T-helper 2 cell treated with Interferon-gamma antibody and Interleukin-4, amounts not matched to agents 100 ng/mL and 5 ng/mL, for 36 hours (primary cell): ENCODE results near the gene TULP1. TPM values are rescaled to one million over a fixed set of nuclear protein-coding genes. Genes with fewer than 3 reads are reported as not detected.

Experiments
- intact Hi-C: fragments of 100-400 bp; cut with micrococcal nuclease; formaldehyde crosslinking; loops from one replicate; pipeline ENCODE4 v1.15.1; 2023
- total RNA-seq: library from RNA; stranded (reverse); gene quantifications from 2 replicates; pipeline ENCODE4 v1.2.3, GENCODE V29; 2022

TULP1 gene
- total RNA-seq, 1 donor from 2014 or later: not detected

GRCh38 chr6:35497571-35498421, 14.9 kb downstream of the TULP1 start:
- intact Hi-C loops: no loop called here

- intact Hi-C loops: no loop called here
These were observed 15.7 kb downstream of the TULP1 start, which contains the start of gene TEAD3 for GRCh38 chr6:35496841-35497570. Gene TEAD3 (minus strand): TSS chr6:35497079.

GRCh38 chr6:35496036-35496840, 16.5 kb downstream of the TULP1 start:
- intact Hi-C loops: no loop called here

- intact Hi-C loops: no loop called here
These were observed 17.2 kb downstream of the TULP1 start for GRCh38 chr6:35495258-35496035.

GRCh38 chr6:35494161-35494563, 18.5 kb downstream of the TULP1 start:
- intact Hi-C loops: no loop called here

- intact Hi-C loops: no loop called here
These were observed 19.3 kb downstream of the TULP1 start for GRCh38 chr6:35493307-35493983.

GRCh38 chr6:35492974-35493284, 19.8 kb downstream of the TULP1 start:
- intact Hi-C loops: no loop called here

- intact Hi-C loops: no loop called here
These were observed 20.3 kb downstream of the TULP1 start for GRCh38 chr6:35492258-35492973.

GRCh38 chr6:35491558-35492257, 21.0 kb downstream of the TULP1 start:
- intact Hi-C loops: no loop called here

GRCh38 chr6:35490821-35491557, 21.7 kb downstream of the TULP1 start:
- intact Hi-C loops: no loop called here

- intact Hi-C loops: no loop called here
These were observed 22.5 kb downstream of the TULP1 start for GRCh38 chr6:35489995-35490791.

GRCh38 chr6:35489066-35489465, 23.6 kb downstream of the TULP1 start:
- intact Hi-C loops: no loop called here

GRCh38 chr6:35488517-35488862, 24.2 kb downstream of the TULP1 start:
- intact Hi-C loops: no loop called here

- intact Hi-C loops: no loop called here
These were observed 24.8 kb downstream of the TULP1 start for GRCh38 chr6:35487658-35488516.

- intact Hi-C loops: no loop called here
These were observed 26.4 kb downstream of the TULP1 start for GRCh38 chr6:35486005-35486925.

GRCh38 chr6:35485402-35485877, 27.3 kb downstream of the TULP1 start:
- intact Hi-C loops: no loop called here
